GM23338 (cell line): ENCODE results near the gene TMEM245. TPM values are rescaled to one million over a fixed set of nuclear protein-coding genes. Genes with fewer than 3 reads are reported as not detected.

Experiments used
- ATAC-seq: fragments of 200-7000 bp; cut with Tn5 transposase; 3 replicates; pipeline ENCODE4 v1.9.1; 2020
- DNase-seq: peaks from one replicate; pipeline ENCODE4 v3.0.0-alpha.2; 2015; ENCODE audit warnings: low spot score
- H2AFZ ChIP-seq: fragments of 200-600 bp; sonication (generic); 2 replicates; pipeline ENCODE4 v1.8.0; 2016; ENCODE audit warnings: antibody characterized with exemption, mild to moderate bottlenecking, moderate library complexity
- H3F3A ChIP-seq: fragments of 200-600 bp; sonication (generic); replicated peaks from 2 replicates; pipeline ENCODE4 v1.8.0; 2017; ENCODE audit warnings: antibody characterized with exemption, mixed run types, low read depth
- H3K27ac ChIP-seq: fragments of 200-600 bp; sonication (generic); 2 replicates; pipeline ENCODE4 v1.6.1; 2016; ENCODE audit warnings: low read depth
- H3K27me3 ChIP-seq: fragments of 200-600 bp; sonication (generic); 2 replicates; pipeline ENCODE4 v1.8.0; 2016; ENCODE audit warnings: mild to moderate bottlenecking, mixed run types, moderate library complexity; ENCODE audit not compliant: insufficient read depth
- H3K36me3 ChIP-seq: fragments of 200-600 bp; sonication (generic); 2 replicates; pipeline ENCODE4 v1.8.0; 2016; ENCODE audit warnings: mild to moderate bottlenecking; ENCODE audit not compliant: insufficient read depth
- H3K4me1 ChIP-seq: fragments of 200-600 bp; sonication (generic); 2 replicates; pipeline ENCODE4 v1.8.0; 2016; ENCODE audit warnings: mild to moderate bottlenecking, moderate library complexity; ENCODE audit not compliant: insufficient read depth
- H3K4me2 ChIP-seq: fragments of 200-600 bp; sonication (generic); 2 replicates; pipeline ENCODE4 v1.7.1; 2017; ENCODE audit warnings: mixed run types
- H3K4me3 ChIP-seq: fragments of 200-600 bp; sonication (generic); 2 replicates; pipeline ENCODE4 v1.6.1; 2016; ENCODE audit warnings: mixed run types
- H3K79me2 ChIP-seq: fragments of 200-600 bp; sonication (generic); replicated peaks from 2 replicates; pipeline ENCODE4 v1.8.0; 2017; ENCODE audit warnings: mild to moderate bottlenecking; ENCODE audit not compliant: insufficient read depth
- H3K9me2 ChIP-seq: fragments of 200-600 bp; sonication (generic); 2 replicates; pipeline ENCODE4 v1.8.0; 2017; ENCODE audit not compliant: insufficient read depth
- H4K20me1 ChIP-seq: fragments of 200-600 bp; sonication (generic); replicated peaks from 2 replicates; pipeline ENCODE4 v1.8.0; 2017; ENCODE audit warnings: mild to moderate bottlenecking; ENCODE audit not compliant: insufficient read depth
- H3K27ac Mint-ChIP-seq: 2 replicates; pipeline ENCODE4 v1.8.0; 2020; ENCODE audit warnings: inconsistent platforms, mild to moderate bottlenecking, moderate library complexity, mixed read lengths
- H3K27me3 Mint-ChIP-seq: 3 replicates; pipeline ENCODE4 v1.8.0; 2022; ENCODE audit warnings: low read depth, mild to moderate bottlenecking, moderate library complexity, mixed read lengths, inconsistent platforms; ENCODE audit not compliant: insufficient read depth, poor library complexity
- H3K36me3 Mint-ChIP-seq: 3 replicates; pipeline ENCODE4 v1.8.0; 2021; ENCODE audit warnings: low read depth, mild to moderate bottlenecking, inconsistent platforms, moderate library complexity, mixed read lengths
- H3K4me1 Mint-ChIP-seq: 3 replicates; pipeline ENCODE4 v1.8.0; 2020; ENCODE audit warnings: mild to moderate bottlenecking, inconsistent platforms, mixed read lengths
- H3K4me3 Mint-ChIP-seq: 3 replicates; pipeline ENCODE4 v1.8.0; 2021; ENCODE audit warnings: moderate library complexity, mild to moderate bottlenecking, inconsistent platforms, mixed read lengths
- H3K9me3 Mint-ChIP-seq: 3 replicates; pipeline ENCODE4 v1.8.0; 2020; ENCODE audit warnings: moderate library complexity, mild to moderate bottlenecking, inconsistent platforms, mixed read lengths
- CREB1 ChIP-seq: fragments of 250-450 bp; sonication (Bioruptor Pico); IDR thresholded peaks from 2 replicates; pipeline ENCODE4 v1.5.0; 2020; ENCODE audit warnings: low read depth, mild to moderate bottlenecking, moderate library complexity
- EZH2 ChIP-seq: fragments of 200-600 bp; sonication (generic); IDR thresholded peaks from one replicate; pipeline ENCODE4 v1.8.0; 2017; ENCODE audit warnings: antibody characterized with exemption, mild to moderate bottlenecking, low read depth; ENCODE audit not compliant: unreplicated experiment
- JUNB ChIP-seq: IDR thresholded peaks from one replicate; pipeline ENCODE4 v1.6.1; 2016; ENCODE audit warnings: antibody characterized with exemption; ENCODE audit not compliant: unreplicated experiment
- NANOG ChIP-seq: IDR thresholded peaks from 2 replicates; pipeline ENCODE4 v1.6.1; 2016; ENCODE audit warnings: antibody characterized with exemption, borderline replicate concordance
- STAT1 ChIP-seq: IDR thresholded peaks from one replicate; pipeline ENCODE4 v1.6.1; 2016; ENCODE audit warnings: antibody characterized with exemption; ENCODE audit not compliant: unreplicated experiment
- ZNF462 ChIP-seq: fragments of 250-450 bp; sonication (Bioruptor Pico); IDR thresholded peaks from 2 replicates; pipeline ENCODE4 v1.5.0; 2020; ENCODE audit warnings: mild to moderate bottlenecking, moderate library complexity
- polyA plus RNA-seq: library from polyadenylated mRNA; unstranded; fragments of >200 nt; fragmentation: Nextera tagmentation; extraction: Ambion mirVana; gene quantifications from 2 replicates; pipeline ENCODE4 v1.2.1, GENCODE V29; 2016
- total RNA-seq: library from RNA; depleted of rRNA; stranded (reverse); fragments of >200 nt; shearing (Covaris generic); gene quantifications from 2 replicates; pipeline ENCODE4 v1.2.3, GENCODE V29; 2014
- TF ChIP-seq, protein P1 (sequence below): IDR thresholded peaks from 2 replicates; pipeline ENCODE4 v1.6.1; 2016; ENCODE audit warnings: antibody characterized with exemption
- TF ChIP-seq, protein P2 (sequence below), 2 experiments: fragments of 200-600 bp in 1 of 2; sonication (generic) in 1 of 2; conservative IDR thresholded peaks; 2 replicates each; pipeline versions ENCODE4 v1.5.1 to v1.6.1; 2016 to 2017; ENCODE audit warnings: antibody characterized with exemption in 2 of 2, low read depth in 2 of 2, mild to moderate bottlenecking in 2 of 2, moderate library complexity in 1 of 2

Gene TMEM245
- total and polyA plus RNA-seq, 2 experiments from 2014 or later: 17.3 to 64.1 TPM

DNA sequence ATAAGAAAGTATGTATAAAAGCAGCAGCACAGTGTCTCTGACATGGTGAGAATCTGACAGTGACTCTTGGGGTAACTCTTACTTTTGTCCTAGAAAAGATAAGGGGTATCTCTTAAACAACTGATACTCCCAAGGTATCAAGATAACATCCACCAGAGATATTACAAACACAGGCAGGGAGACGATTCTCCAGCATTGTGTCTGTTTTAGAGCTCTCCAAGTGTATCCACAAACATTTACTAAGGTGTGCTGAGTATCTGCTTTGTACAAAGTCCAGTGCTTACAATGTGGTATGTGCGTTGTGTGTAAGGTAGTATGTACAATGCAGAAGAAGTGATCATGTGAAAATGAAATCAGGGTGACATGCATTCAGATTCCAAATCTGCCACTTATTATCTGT lies 4.4 kb upstream of the TMEM245 start:
- Histone ChIP-seq H3K79me2 (peaks cover 1% of the 10 kb centered on the region), H3F3A (no peaks in the 10 kb centered on the region), H4K20me1 (no peaks in the 10 kb centered on the region), H3K36me3 (no peaks in the 10 kb centered on the region), H3K9me2 (no peaks in the 10 kb centered on the region), H3K4me1 (peaks cover 16% of the 10 kb centered on the region), H3K27me3 (no peaks in the 10 kb centered on the region), H3K27ac (no peak overlapping the region), H3K4me3 (no peak overlapping the region), H3K4me2 (no peak overlapping the region), H2AFZ (peak overlapping the region; percentile 85; the same call in 1 of the 2 replicates)
- no peak for DNase-seq
- Mint-ChIP-seq H3K36me3 (no peaks in the 10 kb centered on the region), H3K27ac (no peak overlapping the region), H3K4me3 (no peak overlapping the region), H3K4me1 (peaks cover 18% of the 10 kb centered on the region), H3K9me3 (no peaks in the 10 kb centered on the region), H3K27me3 (peaks cover 2% of the 10 kb centered on the region)
- TF ChIP-seq JUNB (no peak), STAT1 (no peak), NANOG (no peak), EZH2 (no peak), CREB1 (CRISPR knock-in tag) (no peak), ZNF462 (CRISPR knock-in tag) (no peak)
- TF ChIP-seq, protein P1, sequence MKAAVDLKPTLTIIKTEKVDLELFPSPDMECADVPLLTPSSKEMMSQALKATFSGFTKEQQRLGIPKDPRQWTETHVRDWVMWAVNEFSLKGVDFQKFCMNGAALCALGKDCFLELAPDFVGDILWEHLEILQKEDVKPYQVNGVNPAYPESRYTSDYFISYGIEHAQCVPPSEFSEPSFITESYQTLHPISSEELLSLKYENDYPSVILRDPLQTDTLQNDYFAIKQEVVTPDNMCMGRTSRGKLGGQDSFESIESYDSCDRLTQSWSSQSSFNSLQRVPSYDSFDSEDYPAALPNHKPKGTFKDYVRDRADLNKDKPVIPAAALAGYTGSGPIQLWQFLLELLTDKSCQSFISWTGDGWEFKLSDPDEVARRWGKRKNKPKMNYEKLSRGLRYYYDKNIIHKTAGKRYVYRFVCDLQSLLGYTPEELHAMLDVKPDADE: no peak
- TF ChIP-seq, protein P2, sequence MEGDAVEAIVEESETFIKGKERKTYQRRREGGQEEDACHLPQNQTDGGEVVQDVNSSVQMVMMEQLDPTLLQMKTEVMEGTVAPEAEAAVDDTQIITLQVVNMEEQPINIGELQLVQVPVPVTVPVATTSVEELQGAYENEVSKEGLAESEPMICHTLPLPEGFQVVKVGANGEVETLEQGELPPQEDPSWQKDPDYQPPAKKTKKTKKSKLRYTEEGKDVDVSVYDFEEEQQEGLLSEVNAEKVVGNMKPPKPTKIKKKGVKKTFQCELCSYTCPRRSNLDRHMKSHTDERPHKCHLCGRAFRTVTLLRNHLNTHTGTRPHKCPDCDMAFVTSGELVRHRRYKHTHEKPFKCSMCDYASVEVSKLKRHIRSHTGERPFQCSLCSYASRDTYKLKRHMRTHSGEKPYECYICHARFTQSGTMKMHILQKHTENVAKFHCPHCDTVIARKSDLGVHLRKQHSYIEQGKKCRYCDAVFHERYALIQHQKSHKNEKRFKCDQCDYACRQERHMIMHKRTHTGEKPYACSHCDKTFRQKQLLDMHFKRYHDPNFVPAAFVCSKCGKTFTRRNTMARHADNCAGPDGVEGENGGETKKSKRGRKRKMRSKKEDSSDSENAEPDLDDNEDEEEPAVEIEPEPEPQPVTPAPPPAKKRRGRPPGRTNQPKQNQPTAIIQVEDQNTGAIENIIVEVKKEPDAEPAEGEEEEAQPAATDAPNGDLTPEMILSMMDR (conservative IDR thresholded peaks at IDR 0.05; ENCODE audit: low read depth in 2 of 2): no peak
- ATAC-seq: no peak
